ENCODE measurements around the gene VPS39. TPM values are rescaled to one million over a fixed set of nuclear protein-coding genes. Genes with fewer than 3 reads are reported as not detected.

Gene VPS39
- total and polyA plus RNA-seq, 2 donors (not counting 3 experiments of a cell fraction or from before 2014, with no cell fraction given): 56.5 to 56.7 TPM

DNA sequence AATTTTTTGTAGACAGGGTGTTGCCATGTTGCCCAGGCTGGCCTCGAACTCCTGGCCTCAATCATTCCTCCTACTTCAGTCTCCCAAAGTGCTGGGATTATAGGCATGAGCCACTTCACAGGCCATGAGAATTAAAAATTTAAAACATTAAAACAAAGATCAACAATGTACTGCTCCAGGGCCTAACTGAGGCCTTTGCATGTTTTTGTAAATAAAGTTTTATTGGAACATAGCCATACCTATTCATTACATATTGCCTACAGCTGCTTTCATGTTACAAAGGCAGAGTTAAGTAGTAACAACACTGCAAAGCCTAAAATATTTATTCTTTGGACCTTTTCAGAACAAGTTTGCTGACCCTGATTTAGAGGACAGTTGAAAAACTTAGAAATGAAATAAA, 9.6 kb downstream of the VPS39 start:
- H3K4me1 ChIP-seq (ENCODE audit: control insufficient read depth, extremely low read depth, insufficient read depth, low read length): no peaks in the 10 kb centered on the region
- intact Hi-C loops (cut with micrococcal nuclease) (no loop called here), dilution Hi-C loops (cut with MboI; ENCODE audit: extremely low pct_ligation_motif_present, low sequenced_read_pairs) (no loop called here)
- no peak overlapping the region for H3K4me3 ChIP-seq (replicated peaks in 1 of 3; ENCODE audit: insufficient read depth in 1 of 3, low read depth in 1 of 3, low read length in 3 of 3)
- peaks cover 2% of the 10 kb centered on the region for H3K79me2 ChIP-seq (ENCODE audit: control insufficient read depth, insufficient read depth, low read length)
- no peak overlapping the region for H3K27ac ChIP-seq (ENCODE audit: insufficient read depth, low read depth, low read length)
- DNase-seq (ENCODE audit: low read depth, low spot score): no peak
- peaks cover 3% of the 10 kb centered on the region in 2 experiments for H3K36me3 ChIP-seq (ENCODE audit: control insufficient read depth in 2 of 2, extremely low read depth in 1 of 2, insufficient read depth in 2 of 2, low read length in 2 of 2)
- H2AFZ ChIP-seq (ENCODE audit: low read depth, low read length): no peak overlapping the region
- H3K4me2 ChIP-seq (ENCODE audit: insufficient read depth, low read length): no peak overlapping the region
- H3K9me1 ChIP-seq (replicated peaks; ENCODE audit: control insufficient read depth, extremely low read depth, insufficient read depth, low read length): no peaks in the 10 kb centered on the region
- no peak overlapping the region for H3K9ac ChIP-seq (replicated peaks; ENCODE audit: extremely low read depth, insufficient read depth, low read length)
- no peak for TF ChIP-seq POLR2A (IDR thresholded peaks at IDR 0.05; ENCODE audit: low read depth, low read length)
- TF ChIP-seq MYC (IDR thresholded peaks at IDR 0.05; ENCODE audit: low read depth, low read length): no peak
- no peak for TF ChIP-seq GATA2 (IDR thresholded peaks at IDR 0.05; ENCODE audit: insufficient read depth, insufficient read length, low read depth, low read length)
- TF ChIP-seq, protein P1, sequence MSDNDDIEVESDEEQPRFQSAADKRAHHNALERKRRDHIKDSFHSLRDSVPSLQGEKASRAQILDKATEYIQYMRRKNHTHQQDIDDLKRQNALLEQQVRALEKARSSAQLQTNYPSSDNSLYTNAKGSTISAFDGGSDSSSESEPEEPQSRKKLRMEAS (IDR thresholded peaks at IDR 0.05; ENCODE audit: insufficient read depth, insufficient read length): no peak
- TF ChIP-seq POLR2AphosphoS5 (IDR thresholded peaks at IDR 0.05; ENCODE audit: insufficient read depth, low read depth, low read length): no peak
- CTCF ChIA-PET: interaction anchor here (1.2 to 1.4 kb wide), 2 partner anchors 11 to 187 kb away, joined by 3 to 4 read pairs; no protein-coding TSS in a partner anchor
- no peaks in the 10 kb centered on the region for H4K20me1 ChIP-seq (replicated peaks; ENCODE audit: control insufficient read depth, extremely low read depth, insufficient read depth, low read length)
- POLR2A ChIA-PET: no interaction called here
- no peaks in the 10 kb centered on the region for H3K9me3 ChIP-seq (replicated peaks; ENCODE audit: control insufficient read depth, insufficient read depth, low read length)
- H3K27me3 ChIP-seq (ENCODE audit: control insufficient read depth in 2 of 2, insufficient read depth in 2 of 2, low read length in 2 of 2): no peaks in the 10 kb centered on the region
- BruUV-seq (replicated peaks): no TSS peak
- FAIRE-seq: no peak

GRCh38 chr15:42194513-42194912, 13.6 kb downstream of the VPS39 start:
- Histone ChIP-seq H2AFZ (ENCODE audit: low read depth, low read length) (no peak overlapping the region), H3K27ac (ENCODE audit: insufficient read depth, low read depth, low read length) (no peak overlapping the region), H3K9me3 (replicated peaks; ENCODE audit: control insufficient read depth, insufficient read depth, low read length) (no peaks in the 10 kb centered on the region), H3K27me3 (ENCODE audit: control insufficient read depth in 2 of 2, insufficient read depth in 2 of 2, low read length in 2 of 2) (no peaks in the 10 kb centered on the region), H3K4me2 (ENCODE audit: insufficient read depth, low read length) (no peak overlapping the region), H3K36me3 (ENCODE audit: control insufficient read depth in 2 of 2, extremely low read depth in 1 of 2, insufficient read depth in 2 of 2, low read length in 2 of 2) (peaks cover under 1 to 6% of the 10 kb centered on the region in 2 experiments), H3K9me1 (replicated peaks; ENCODE audit: control insufficient read depth, extremely low read depth, insufficient read depth, low read length) (no peaks in the 10 kb centered on the region), H3K79me2 (ENCODE audit: control insufficient read depth, insufficient read depth, low read length) (peaks cover 2% of the 10 kb centered on the region), H3K4me1 (ENCODE audit: control insufficient read depth, extremely low read depth, insufficient read depth, low read length) (no peaks in the 10 kb centered on the region), H4K20me1 (replicated peaks; ENCODE audit: control insufficient read depth, extremely low read depth, insufficient read depth, low read length) (no peaks in the 10 kb centered on the region), H3K4me3 (replicated peaks in 1 of 3; ENCODE audit: insufficient read depth in 1 of 3, low read depth in 1 of 3, low read length in 3 of 3) (no peak overlapping the region), H3K9ac (replicated peaks; ENCODE audit: extremely low read depth, insufficient read depth, low read length) (no peak overlapping the region)
- DNase-seq (ENCODE audit: low read depth, low spot score) (no peak), FAIRE-seq (no peak)
- intact Hi-C loops (cut with micrococcal nuclease) (no loop called here), dilution Hi-C loops (cut with MboI; ENCODE audit: extremely low pct_ligation_motif_present, low sequenced_read_pairs) (no loop called here)
- CTCF ChIA-PET: no interaction called here
- BruUV-seq (replicated peaks): no TSS peak
- TF ChIP-seq JUN (IDR thresholded peaks at IDR 0.05; ENCODE audit: borderline replicate concordance, insufficient read depth, insufficient read length, low read depth) (no peak), POLR2A (IDR thresholded peaks at IDR 0.05; ENCODE audit: low read depth, low read length) (no peak), MYC (IDR thresholded peaks at IDR 0.05; ENCODE audit: low read depth, low read length) (no peak), FOS (IDR thresholded peaks at IDR 0.05; ENCODE audit: borderline replicate concordance, insufficient read depth, low read length) (no peak), POLR2AphosphoS5 (IDR thresholded peaks at IDR 0.05; ENCODE audit: insufficient read depth, low read depth, low read length) (no peak), EZH2 (IDR thresholded peaks at IDR 0.05; ENCODE audit: borderline replicate concordance, low read depth, low read length, severe bottlenecking) (no peak), GATA2 (IDR thresholded peaks at IDR 0.05; ENCODE audit: insufficient read depth, insufficient read length, low read depth, low read length) (no peak)
- TF ChIP-seq, protein P2, sequence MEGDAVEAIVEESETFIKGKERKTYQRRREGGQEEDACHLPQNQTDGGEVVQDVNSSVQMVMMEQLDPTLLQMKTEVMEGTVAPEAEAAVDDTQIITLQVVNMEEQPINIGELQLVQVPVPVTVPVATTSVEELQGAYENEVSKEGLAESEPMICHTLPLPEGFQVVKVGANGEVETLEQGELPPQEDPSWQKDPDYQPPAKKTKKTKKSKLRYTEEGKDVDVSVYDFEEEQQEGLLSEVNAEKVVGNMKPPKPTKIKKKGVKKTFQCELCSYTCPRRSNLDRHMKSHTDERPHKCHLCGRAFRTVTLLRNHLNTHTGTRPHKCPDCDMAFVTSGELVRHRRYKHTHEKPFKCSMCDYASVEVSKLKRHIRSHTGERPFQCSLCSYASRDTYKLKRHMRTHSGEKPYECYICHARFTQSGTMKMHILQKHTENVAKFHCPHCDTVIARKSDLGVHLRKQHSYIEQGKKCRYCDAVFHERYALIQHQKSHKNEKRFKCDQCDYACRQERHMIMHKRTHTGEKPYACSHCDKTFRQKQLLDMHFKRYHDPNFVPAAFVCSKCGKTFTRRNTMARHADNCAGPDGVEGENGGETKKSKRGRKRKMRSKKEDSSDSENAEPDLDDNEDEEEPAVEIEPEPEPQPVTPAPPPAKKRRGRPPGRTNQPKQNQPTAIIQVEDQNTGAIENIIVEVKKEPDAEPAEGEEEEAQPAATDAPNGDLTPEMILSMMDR (IDR thresholded peaks at IDR 0.05; ENCODE audit: extremely low read depth in 1 of 2, insufficient read depth in 1 of 2, low read depth in 1 of 2, low read length in 2 of 2): no peak
- TF ChIP-seq, protein P1 (IDR thresholded peaks at IDR 0.05; ENCODE audit: insufficient read depth, insufficient read length): no peak
- POLR2A ChIA-PET: no interaction called here
